Ramos (cell line): ENCODE data around the gene RANBP1.

Experiments
- in situ Hi-C: fragments of 300-500 bp; cut with MboI; formaldehyde crosslinking; loops from one replicate; pipeline ENCODE4 v1.14.3; 2022; ENCODE audit warnings: low sequenced_read_pairs; ENCODE audit not compliant: unreplicated experiment

Gene RANBP1

DNA sequence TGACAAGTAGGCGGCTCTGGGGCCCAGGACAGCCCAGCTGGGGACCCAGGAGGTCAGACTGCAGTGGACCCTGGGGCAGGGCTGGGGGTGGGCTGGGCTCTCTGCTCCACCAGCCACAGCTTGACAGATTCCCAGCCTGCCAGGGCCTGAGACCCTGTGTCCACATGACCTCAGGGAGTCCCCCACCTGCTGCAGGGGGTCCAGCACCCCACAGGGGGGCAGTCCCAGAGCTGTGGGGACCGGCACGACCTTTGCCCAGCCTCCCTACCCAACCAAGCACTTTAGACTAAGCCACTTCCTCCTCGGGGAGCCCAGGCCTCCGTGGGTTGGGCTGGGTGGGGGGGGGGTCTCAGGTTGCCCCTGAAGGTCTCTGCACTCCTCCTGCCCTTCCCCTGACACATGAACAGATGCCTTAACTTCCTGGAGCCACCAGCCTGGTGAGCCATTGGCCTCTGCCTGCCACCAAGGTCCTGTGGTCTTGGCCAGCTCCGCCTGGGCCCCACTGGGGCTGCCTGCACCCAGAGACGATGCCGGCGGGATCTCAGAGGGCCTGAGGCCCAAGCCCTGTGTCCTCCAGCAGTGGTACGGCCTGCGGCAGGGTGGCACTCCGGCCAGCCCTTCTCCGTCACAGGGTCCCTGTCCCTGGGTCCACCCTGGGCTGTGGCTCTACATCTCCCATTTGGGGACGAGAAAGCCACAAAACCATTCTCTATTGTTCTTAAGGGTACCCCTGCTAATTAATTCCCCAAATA is 31.5 kb downstream of the RANBP1 start:
- in situ Hi-C loops, result loop anchor here (10.0 kb wide), 1 partner anchor 307 kb away; no protein-coding TSS in a partner anchor

DNA sequence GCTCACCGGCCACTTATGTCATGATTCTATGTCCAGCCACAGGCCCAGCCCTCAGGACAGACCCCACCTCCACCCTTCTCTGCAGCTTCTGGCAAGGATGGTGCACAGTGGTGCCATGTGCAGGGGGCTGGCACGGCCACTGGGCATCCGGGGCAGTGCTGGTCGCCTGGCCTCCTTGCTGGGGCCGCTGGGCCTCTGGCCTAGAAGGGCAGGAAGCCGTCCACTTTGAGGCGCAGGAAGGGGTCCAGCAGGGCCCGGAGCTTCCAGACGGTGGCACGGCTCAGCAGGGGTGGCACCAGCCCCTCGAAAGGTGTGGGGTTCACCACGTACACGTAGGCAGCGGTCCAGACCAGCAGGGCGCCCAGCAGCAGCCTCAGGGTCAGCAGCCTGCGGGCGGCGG is 32.5 kb downstream of the RANBP1 start:
- in situ Hi-C loops, result loop anchor here (10.0 kb wide), 1 partner anchor 306 kb away; no protein-coding TSS in a partner anchor

DNA sequence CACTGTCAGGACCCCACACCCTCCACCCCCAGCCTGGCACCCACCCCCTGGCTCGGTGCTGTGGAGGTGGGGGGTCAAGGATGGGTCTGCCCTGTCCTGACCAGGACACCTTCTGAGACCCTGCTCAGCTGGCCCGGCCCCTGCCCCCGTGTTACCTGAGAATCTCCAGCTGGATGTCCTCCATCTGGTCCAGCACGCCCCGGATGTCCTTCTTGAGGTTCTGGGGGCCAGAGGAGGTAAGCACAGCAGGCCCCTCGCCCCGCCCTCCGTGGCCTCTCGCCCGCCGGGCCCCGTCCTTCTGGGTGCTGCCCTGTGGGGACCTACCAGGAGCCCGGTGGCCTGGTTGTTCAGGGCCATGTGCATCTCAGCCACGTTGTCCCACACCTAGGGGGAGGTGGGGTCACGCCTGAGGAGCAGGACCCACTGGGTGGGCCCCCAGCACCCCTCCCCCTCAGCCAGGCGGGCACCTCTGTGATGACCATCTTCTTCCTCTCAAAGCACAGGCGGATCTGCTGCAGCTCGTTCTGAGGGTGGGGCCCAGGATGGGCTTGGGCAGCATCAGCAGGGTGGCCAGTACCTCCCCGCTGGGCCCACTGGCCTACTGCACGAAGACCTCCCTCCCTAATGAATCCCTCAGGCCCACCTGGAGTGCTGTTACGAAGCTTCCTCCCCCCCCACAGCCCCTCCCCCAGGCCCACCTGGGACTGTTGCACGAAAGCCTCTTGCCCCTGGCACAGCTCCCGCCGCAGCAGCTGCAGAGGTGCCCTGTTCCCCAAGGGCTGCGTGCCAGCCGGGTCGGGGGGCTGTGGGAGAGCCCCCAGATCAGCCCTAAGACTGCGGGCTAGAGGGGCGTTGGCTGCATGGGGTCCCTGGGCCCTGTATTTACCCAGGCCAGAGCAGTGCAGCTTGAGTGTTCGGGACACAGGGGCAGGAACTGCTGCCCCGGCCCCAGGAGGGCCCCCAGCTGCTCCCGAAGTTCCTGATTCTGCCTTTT is 33.6 kb downstream of the RANBP1 start:
- in situ Hi-C loops, result loop anchor here (10.0 kb wide), 1 partner anchor 305 kb away; no protein-coding TSS in a partner anchor

DNA sequence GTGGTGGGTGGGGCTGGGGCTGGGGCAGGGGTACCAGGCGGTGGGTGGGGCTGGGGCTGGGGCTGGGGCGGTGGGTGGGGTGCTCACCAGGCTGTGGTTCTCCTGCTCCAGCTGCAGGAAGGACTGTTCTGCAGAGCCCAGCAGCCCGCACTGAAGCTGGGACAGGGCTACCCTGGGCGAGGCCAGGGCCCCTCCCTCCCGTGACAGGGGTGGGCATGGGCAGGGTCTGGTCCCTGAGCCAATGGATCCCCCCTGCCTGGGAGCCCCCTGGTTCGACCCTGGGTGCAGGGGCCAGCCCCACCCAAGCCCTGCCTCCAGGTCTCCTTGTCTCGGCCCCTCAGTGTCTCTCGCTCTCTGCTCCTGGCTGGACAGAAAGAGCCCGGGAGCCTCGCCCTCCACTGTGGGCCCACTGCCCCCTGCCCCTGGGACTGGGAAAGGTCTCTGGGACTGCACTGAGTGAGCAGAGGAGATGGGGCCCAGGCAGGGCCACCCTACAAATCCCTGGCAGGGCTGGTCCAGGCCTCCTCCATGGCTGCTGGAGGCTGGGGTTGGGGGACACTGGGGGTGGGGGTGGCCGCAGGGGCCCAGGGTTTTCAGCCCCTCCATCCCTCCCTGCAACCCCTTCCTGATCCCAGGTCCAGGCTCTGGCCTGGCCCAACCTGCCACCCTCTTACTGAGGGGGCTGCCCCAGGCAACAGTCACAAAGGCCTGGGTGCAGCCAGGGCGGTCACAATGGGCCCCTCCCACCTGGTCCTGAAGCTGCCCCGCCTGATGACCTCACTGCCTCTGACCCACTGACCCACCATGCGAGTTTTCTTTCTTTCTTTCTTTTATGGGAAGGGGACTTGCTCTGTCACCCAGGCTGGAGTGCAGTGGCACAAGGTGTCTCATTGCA is 34.7 kb downstream of the RANBP1 start, which contains the start of gene CCDC188:
Gene CCDC188, minus strand, starts transcription at position 675 of the 895 bp plus-strand sequence. Its CDS starts 69 bp downstream, at position 606.
- in situ Hi-C loops, result no loop called here

DNA sequence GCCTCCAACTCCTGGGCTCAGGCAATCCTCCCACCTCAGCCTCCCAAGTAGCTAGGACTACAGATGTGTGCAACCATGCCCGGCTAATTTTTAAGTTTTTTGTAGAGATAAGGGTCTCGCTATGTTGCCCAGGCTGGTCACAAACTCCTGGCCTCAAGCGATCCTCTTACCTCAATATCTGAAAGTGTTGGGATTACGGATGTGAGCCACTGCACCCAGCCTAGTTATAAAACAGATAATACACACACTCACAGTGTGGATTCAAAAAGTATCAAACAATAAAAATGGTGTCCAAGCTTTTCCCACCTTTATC is 35.3 kb downstream of the RANBP1 start:
- in situ Hi-C loops, result no loop called here

DNA sequence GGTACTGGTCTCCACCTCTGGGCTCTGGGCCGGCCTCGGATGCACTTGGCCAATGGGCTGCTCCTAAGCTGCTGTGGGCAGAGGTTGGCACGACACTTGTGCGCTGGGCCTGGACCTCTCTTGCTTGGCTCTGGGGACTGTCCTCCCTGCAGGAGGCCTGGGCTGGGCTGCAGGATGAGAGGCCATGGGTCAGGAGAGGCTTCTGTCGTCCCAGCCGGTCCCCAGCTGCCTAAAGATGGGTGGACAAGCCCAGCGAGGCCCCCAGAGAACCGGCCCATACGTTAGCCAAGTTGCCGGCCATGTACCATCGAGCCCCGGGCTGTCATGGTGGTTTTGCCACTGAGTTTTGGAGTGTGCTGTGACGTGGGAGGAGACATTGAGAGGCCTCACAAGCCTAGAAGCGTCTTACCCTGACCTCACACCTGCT is 36.6 kb downstream of the RANBP1 start:
- in situ Hi-C loops, result no loop called here

DNA sequence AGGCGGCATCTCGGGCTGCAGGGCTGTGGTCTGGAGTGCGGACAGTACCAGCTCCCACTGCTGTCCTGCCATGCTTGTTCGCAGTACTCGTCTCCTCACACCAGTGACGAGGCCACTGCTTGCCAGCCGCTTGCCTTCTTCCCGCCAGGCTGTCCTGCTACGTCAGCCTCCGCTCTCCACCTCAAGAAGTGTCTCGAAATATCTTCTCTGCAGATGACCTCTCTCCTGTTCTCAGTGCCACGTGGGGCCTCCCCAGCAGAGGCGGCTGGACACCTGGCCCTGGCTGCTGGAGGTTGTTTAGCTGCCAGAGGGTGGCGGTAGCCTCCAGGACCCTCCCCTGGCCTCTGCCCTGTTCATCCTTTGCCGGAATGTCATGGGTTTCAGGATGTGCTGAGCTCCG is 38.0 kb downstream of the RANBP1 start:
- in situ Hi-C loops, result no loop called here

DNA sequence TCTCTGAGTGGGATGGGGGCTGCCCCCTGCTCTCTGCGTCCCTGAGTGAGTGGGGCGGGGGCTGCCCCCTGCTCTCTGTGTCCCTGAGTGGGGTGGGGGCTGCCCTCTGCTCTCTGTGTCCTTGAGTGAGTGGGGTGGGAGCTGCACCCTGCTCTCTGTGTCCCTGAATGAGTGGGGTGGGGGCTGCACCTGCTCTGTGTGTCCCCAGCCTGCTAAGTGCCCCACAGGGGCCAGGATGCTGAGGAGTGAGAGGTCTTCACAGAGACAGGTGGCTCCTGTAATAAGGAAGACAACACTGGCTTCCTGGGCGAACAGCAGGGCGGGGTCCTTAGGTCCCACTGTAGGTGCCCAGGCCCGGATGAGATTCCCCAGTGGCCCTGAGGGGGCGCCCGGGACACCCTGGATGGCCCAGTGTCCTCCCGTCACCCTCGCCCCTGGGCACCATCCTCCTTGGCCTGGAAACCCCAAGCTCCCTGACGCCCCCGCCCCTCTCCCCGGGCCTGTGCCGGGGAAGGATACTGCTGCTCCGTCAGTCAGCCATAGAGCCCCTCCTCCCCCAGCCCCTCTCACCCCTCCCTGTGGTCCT is 38.8 kb downstream of the RANBP1 start:
- in situ Hi-C loops, result loop anchor here (5.0 kb wide), 2 partner anchors 83 to 128 kb away; no protein-coding TSS in a partner anchor

DNA sequence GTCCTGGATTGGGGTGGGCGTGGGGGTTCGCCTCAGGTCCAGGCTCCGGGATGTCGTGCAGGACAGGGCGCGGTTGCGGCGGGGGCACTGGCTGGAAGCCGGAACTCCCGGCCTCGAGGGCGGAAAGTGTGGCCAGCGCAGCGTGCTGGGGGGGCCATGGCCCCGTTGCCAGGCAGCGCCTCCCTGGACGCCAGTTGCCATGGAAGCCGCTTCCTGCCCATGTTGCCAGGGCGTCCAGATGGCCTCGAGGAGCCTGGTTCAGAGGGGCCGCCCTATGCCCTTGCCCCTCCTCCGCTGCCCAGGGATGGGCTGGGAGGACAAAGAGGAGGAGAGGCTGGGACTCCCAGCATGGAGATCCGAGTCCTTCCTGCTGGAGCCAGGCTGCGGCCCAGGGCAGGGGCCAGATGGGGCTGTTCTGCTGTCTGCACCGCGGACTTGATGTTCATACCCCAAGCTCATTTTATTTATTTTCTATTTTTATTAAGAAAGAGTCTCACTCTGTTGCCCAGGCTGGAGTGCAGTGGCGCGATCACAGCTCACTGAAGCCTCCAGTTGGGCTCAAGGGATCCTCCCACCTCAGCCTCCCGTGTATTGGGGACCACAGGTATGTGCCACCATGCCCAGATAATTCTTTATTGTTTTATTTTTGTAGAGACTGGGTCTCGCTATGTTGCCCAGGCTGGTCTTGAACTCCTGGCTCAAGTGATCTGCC is 39.6 kb downstream of the RANBP1 start:
- in situ Hi-C loops, result loop anchor here (5.0 kb wide), 2 partner anchors 82 to 127 kb away; no protein-coding TSS in a partner anchor

DNA sequence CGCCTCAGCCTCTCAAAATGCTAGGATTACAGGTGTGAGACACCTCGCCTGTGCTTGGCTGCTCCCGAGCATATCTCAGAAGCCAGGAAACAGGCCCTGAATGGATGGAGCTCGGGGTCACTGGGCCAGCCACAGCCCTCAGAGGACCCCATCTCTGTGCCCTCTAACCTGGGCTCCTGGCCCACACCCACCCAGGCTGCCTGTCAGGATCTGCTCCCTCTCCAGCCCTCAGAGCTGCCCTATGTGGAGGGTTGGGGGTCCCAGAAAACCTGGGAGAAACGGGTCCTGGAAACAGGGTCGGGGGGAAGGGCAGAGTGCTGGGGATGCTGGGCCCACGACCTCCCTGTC is 40.1 kb downstream of the RANBP1 start:
- in situ Hi-C loops, result loop anchor here (5.0 kb wide), 2 partner anchors 81 to 126 kb away; no protein-coding TSS in a partner anchor

DNA sequence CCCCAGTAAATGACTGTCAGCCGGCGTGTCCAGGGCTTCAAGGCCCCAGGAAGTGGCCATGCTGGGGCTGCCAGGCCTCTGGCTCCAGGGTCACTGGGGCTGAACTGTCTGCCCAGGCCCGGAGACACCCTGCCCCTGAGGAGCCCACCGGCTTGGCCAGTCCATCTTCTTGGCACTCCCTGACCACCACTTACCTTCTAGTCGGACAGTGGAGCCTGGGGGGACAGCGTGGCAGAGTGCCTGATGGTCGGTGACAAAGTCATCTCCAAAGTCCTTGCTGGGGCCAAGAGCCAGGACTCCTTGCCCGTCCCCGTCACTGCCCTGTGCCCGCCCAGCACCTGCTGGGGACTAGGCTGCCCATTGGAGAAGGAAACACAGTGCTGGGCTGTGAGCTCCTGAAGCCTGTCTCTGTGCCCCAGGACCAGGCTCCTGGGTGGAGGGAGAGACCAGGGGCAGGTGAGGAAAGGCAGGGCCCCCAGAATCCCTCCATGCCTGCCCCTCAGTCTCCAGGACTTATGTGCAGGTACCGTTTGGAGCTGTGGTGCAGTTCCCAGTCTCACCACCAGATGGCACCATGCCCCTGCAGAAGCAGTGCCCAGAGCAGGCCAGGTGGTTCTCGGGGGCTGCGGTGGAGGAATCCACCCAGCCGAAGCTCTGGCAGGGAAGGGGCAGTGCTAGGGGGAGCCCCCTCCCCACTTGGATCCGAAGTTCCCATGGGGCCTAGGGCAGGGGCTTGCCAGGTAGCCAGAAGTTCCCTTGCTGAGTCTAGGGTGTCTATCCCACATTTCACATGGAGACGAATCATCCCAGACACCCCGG is 40.9 kb downstream of the RANBP1 start:
- in situ Hi-C loops, result loop anchor here (5.0 kb wide), 2 partner anchors 80 to 125 kb away; no protein-coding TSS in a partner anchor

DNA sequence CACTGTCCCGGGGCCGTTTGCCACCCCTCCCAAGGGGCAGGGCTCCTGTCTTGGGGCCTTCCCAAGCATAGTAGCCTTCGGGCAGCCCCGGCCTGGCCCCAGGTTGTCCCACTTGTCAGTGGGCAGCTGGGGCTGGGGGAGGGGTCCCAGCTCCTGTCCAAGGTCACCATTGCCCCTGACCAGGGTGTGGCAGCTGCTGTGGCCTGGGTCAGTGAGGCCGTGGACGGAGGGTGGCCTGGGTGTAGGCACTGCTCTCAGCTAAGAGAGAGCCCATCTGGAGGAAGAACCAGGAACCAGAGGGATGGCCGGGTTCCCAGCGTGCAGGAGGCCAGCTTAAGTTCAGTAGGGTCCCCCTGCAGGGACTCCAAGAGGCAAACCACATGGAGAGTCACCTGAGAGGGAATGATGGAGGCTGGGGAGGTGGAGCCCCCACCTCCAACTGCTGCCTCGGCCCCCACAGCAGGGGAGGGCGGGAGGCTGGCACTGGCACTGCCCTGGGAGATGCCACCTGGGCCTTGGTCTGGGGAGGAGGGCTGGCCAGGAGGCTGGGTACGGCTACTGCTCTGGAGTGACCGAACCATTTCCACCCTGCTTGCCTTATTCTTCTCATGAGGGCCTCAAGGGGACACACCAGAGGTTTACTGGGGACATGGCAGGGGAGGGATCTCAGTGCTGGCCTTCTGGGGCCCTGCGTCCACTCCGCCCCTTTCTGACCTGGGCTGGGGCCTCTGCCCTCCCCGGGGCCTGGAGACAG is 41.7 kb downstream of the RANBP1 start:
- in situ Hi-C loops, result loop anchor here (5.0 kb wide), 2 partner anchors 80 to 125 kb away; no protein-coding TSS in a partner anchor

DNA sequence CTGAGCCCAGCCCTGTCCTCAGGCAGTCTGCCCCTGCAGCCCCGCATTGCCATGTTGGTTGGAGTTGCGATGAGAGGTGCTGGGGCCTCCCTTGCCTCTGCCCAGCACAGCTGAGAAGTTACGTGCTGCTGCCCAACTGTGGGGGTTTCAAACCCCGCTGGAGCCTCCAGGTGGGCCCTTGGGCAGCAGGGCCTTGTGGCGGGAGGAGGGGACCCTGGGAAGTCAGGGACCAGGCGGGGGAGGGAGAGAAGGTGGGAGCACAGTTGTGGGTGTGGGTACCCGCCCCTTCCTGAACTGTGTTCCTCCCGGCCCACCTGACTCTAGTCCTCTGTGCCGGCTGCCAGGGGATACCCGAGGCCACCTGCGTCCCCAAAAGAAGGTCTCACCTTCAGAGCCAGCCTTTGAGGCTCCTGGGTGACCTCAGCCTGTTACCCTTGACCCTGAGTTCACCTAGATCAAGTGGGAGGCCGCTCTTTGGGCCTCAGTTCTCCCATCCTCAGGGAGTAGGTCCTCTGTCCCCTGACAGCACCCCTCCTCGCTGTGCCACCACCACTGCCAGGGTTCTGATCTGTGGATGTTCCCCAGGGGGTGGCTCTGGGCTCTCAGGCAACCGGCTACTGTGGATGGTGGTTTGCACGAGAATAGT is 42.6 kb downstream of the RANBP1 start:
- in situ Hi-C loops, result loop anchor here (5.0 kb wide), 2 partner anchors 79 to 124 kb away; no protein-coding TSS in a partner anchor

DNA sequence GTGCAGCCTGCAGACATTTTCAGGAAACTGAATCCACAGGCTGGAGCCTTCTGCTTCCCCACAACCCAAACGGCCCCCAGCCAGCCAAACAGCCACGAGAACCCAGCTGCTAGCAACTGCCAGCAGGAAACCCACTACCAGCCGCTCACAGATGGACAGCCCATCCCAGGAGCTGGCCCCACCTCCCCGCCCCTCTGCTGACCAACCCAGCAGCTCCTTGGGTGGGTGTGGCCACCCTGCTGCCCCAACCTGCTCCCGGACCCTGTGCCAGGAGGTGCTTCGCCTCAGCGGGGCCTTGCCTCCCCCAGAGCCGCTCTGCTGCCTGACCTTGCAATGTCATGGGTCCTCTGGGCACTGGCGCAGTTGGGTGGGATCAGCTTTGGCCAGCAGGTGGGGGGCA is 43.2 kb downstream of the RANBP1 start:
- in situ Hi-C loops, result loop anchor here (5.0 kb wide), 2 partner anchors 78 to 123 kb away; no protein-coding TSS in a partner anchor

DNA sequence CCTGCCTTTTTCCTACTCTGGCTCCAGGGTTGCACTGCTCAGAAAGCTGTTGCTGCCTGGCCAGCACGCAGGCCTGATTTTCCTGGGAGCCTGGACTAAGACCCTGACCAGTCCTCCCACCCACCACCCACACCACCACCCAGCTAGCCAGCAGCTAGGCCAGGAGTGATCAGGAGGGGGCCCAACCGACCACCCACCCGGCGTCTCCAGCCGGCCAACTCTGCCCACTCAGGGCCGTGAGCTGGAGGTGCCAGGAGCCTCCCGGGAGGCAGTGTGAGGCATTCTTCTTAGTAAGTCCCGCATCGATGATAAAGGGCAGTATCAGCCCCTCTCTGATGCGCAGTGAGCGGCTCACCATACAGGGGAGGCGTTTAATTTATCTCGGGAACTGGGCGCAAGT is 43.6 kb downstream of the RANBP1 start:
- in situ Hi-C loops, result loop anchor here (5.0 kb wide), 2 partner anchors 78 to 123 kb away; no protein-coding TSS in a partner anchor

DNA sequence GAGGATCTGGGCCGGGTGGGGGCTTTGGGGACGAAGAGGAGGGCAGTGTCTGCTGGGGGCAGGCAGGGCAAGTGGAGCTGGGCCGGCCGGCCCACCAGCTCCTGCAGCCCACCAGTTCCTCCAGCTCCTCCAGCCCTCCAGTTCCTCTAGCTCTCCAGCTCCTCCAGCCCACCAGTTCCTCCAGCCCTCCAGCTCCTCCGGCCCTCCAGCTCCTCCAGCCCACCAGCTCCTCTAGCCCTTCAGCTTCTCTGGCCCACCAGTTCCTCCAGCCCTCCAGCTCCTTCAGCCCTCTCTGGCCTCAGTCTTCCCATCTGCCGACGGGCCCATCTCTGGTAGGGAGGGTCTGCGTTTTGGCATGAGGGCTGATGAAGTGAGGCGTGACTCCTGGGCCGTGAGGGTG is 44.1 kb downstream of the RANBP1 start:
- in situ Hi-C loops, result no loop called here

DNA sequence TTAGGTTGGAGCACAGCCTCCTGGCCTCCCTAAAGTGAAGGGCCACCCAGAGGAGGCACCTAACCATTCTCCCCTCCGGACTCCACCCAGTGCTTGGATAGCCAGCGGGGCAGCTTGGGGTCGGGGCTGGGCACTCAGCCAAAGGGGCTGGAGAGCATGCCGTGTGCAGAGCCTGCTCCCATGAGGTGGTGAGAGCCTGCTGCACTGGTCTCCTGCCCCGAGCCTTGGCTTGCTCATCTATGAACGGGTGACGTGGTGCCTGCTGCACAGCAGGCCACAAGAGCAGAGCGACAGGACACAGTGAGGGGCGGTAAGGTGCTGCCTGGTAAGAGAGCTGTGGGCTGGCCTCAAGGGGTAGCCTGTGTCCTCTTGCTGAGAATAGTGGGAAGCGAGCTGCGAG is 49.0 kb downstream of the RANBP1 start:
- in situ Hi-C loops, result no loop called here
